GM21619 (cell line): ENCODE data around the gene MT2A.
"Not testable (repeated sequence)": the region's sequence is repeated elsewhere in the genome, so short reads cannot be mapped to it uniquely, and the experiment has no call there.

Source experiments
- ATAC-seq: cut with Tn5 transposase; IDR thresholded peaks from one replicate; pipeline ENCODE4 v1.9.1; 2021; ENCODE audit not compliant: unreplicated experiment

MT2A gene

GRCh38 chr16:56608043-56608875 is at the start of gene MT2A:
Gene MT2A (plus strand): TSS chr16:56608584. CDS start chr16:56608656, 72 bp downstream.
- peak; percentile 78 for ATAC-seq

- ATAC-seq = no peak
Measured at GRCh38 chr16:56559109-56559508, 49.3 kb upstream of the MT2A start.

GRCh38 chr16:56560447-56560846 is 47.9 kb upstream of the MT2A start:
- no peak for ATAC-seq

- no peak for ATAC-seq
Measured at GRCh38 chr16:56561126-56561525, 47.3 kb upstream of the MT2A start.

- no peak for ATAC-seq
Measured at GRCh38 chr16:56564793-56565477, 43.4 kb upstream of the MT2A start, which contains the start of gene MT4. Gene MT4 (plus strand): TSS chr16:56565073. CDS start chr16:56565129, 56 bp downstream.

- ATAC-seq = no peak
Measured at GRCh38 chr16:56569971-56570370, 38.4 kb upstream of the MT2A start.

GRCh38 chr16:56571525-56571924 is 36.9 kb upstream of the MT2A start:
- ATAC-seq = no peak

GRCh38 chr16:56574625-56575024 is 33.8 kb upstream of the MT2A start:
- ATAC-seq = no peak

GRCh38 chr16:56576585-56577299 is 31.6 kb upstream of the MT2A start:
- ATAC-seq = peak; percentile 78

- no peak for ATAC-seq
Measured at GRCh38 chr16:56577300-56577625, 31.1 kb upstream of the MT2A start.

- no peak for ATAC-seq
Measured at GRCh38 chr16:56580391-56581048, 27.9 kb upstream of the MT2A start.

GRCh38 chr16:56582911-56583310 is 25.5 kb upstream of the MT2A start:
- ATAC-seq = not testable (repeated sequence)

GRCh38 chr16:56583351-56584168 is 24.8 kb upstream of the MT2A start:
- ATAC-seq = no peak

- no peak for ATAC-seq
Measured at GRCh38 chr16:56584276-56584675, 24.1 kb upstream of the MT2A start.

- no peak for ATAC-seq
Measured at GRCh38 chr16:56588781-56589140, 19.6 kb upstream of the MT2A start.

GRCh38 chr16:56589141-56590039 is 19.0 kb upstream of the MT2A start, which contains the start of gene MT3:
Gene MT3 (plus strand): TSS chr16:56589528. CDS start chr16:56589591, 63 bp downstream.
- no peak for ATAC-seq

GRCh38 chr16:56591377-56592060 is 16.9 kb upstream of the MT2A start:
- no peak for ATAC-seq

- ATAC-seq = no peak
Measured at GRCh38 chr16:56593573-56594291, 14.7 kb upstream of the MT2A start.
